PC-9 (cell line): ENCODE results near the gene SF3B2.

Source experiments
- EZH2 ChIP-seq: fragments of 200-600 bp; sonication (generic); IDR thresholded peaks from 2 replicates; pipeline ENCODE4 v1.8.0; 2017; ENCODE audit warnings: antibody characterized with exemption, low read depth
- TF ChIP-seq, protein P1 (sequence below): fragments of 200-600 bp; sonication (generic); conservative IDR thresholded peaks from 2 replicates; pipeline ENCODE4 v1.6.1; 2017; ENCODE audit warnings: mixed run types, antibody characterized with exemption, mild to moderate bottlenecking, moderate library complexity

DNA sequence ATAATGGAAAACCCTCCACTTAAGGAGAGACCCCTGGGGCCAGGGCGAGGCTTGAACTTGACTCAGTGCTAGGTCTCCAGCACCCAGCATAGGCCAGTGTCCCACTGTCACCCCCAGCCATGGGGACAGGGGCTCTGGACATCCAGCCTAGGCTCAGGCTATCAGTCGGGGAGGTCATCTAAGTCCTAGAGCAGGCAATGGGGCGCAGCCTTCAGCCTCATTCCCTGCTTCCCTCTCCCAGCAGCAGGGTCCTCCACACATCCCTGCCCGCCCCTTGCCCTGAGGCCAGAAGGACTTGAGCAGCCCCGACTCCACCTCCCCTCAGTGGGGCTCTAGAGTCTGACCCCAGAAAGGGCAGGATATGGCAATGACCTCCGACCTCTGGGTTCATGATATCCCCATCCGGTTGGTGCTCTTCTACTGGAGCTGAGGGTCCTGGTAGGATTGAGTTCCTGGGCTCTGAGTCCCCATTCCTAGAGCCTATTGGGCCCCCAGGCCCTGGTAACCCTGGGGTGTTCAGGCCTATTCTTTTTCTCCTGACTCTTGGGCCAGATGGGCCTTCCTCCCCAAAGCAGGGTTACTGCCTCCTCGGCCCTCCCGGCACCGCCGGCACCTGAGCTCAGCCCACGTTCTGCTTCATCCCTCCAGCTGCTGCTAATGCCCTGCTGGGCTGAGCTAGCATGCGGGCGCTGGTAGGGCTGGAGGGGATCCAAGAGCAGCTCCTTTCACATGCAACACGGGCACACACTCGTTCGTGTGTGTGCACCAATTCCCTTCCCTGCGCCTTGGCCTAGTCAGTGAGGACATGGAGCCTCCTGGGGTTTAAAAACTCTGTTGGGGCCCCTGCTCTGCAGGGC lies 36.0 kb upstream of the SF3B2 start:
- TF ChIP-seq, protein P1, sequence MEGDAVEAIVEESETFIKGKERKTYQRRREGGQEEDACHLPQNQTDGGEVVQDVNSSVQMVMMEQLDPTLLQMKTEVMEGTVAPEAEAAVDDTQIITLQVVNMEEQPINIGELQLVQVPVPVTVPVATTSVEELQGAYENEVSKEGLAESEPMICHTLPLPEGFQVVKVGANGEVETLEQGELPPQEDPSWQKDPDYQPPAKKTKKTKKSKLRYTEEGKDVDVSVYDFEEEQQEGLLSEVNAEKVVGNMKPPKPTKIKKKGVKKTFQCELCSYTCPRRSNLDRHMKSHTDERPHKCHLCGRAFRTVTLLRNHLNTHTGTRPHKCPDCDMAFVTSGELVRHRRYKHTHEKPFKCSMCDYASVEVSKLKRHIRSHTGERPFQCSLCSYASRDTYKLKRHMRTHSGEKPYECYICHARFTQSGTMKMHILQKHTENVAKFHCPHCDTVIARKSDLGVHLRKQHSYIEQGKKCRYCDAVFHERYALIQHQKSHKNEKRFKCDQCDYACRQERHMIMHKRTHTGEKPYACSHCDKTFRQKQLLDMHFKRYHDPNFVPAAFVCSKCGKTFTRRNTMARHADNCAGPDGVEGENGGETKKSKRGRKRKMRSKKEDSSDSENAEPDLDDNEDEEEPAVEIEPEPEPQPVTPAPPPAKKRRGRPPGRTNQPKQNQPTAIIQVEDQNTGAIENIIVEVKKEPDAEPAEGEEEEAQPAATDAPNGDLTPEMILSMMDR = no peak
- TF ChIP-seq EZH2 = no peak
